ENCODE data around the gene YOD1. TPM values are rescaled to one million over a fixed set of nuclear protein-coding genes. Genes with fewer than 3 reads are reported as not detected.

YOD1 gene
- total and polyA plus RNA-seq, 4 donors = 3.4 to 34.4 (median 5.4) TPM

GRCh38 chr1:207035877-207036551, 15.0 kb downstream of the YOD1 start:
- H3K9ac ChIP-seq (ENCODE audit: insufficient read depth in 1 of 2, low read length in 2 of 2) = no peak overlapping the region
- 83 to 92% methylated on average over 4 of the region's 4 CpGs for WGBS, 2 donors
- no peak for TF ChIP-seq CTCF (IDR thresholded peaks at IDR 0.05; ENCODE audit: control extremely low read depth, extremely low read depth)
- H3K27me3 ChIP-seq (ENCODE audit: control insufficient read depth in 3 of 3, insufficient read depth in 3 of 3, low read length in 2 of 3) = no peaks in the 10 kb centered on the region
- peaks cover 0 to 7% (median 4%) of the 10 kb centered on the region in 5 donors for H3K4me1 ChIP-seq (ENCODE audit: control insufficient read depth in 5 of 5, insufficient read depth in 5 of 5, low read length in 5 of 5)
- DNase-seq (no peak), ATAC-seq (ENCODE audit: insufficient read depth, low FRiP score) (no peak)
- no peak overlapping the region for H3K4me3 ChIP-seq
- no peak overlapping the region for H3K27ac ChIP-seq (ENCODE audit: low read depth in 1 of 2, low read length in 1 of 2)
- H3K36me3 ChIP-seq (ENCODE audit: control insufficient read depth in 4 of 4, insufficient read depth in 4 of 4, low read length in 4 of 4) = no peaks in the 10 kb centered on the region
- H3K9me3 ChIP-seq (ENCODE audit: control insufficient read depth in 4 of 4, insufficient read depth in 3 of 4, low read length in 3 of 4) = peaks cover 0 to 1% (median 0%) of the 10 kb centered on the region in 4 donors

GRCh38 chr1:207034998-207035397, 16.0 kb downstream of the YOD1 start:
- H3K9me3 ChIP-seq (ENCODE audit: control insufficient read depth in 4 of 4, insufficient read depth in 3 of 4, low read length in 3 of 4) = peaks cover 0 to 1% (median 0%) of the 10 kb centered on the region in 4 donors
- ATAC-seq (ENCODE audit: insufficient read depth, low FRiP score) = no peak
- H3K36me3 ChIP-seq (ENCODE audit: control insufficient read depth in 4 of 4, insufficient read depth in 4 of 4, low read length in 4 of 4) = no peaks in the 10 kb centered on the region
- no peak overlapping the region for H3K9ac ChIP-seq (ENCODE audit: insufficient read depth in 1 of 2, low read length in 2 of 2)
- no peak overlapping the region for H3K4me3 ChIP-seq
- no peaks in the 10 kb centered on the region for H3K27me3 ChIP-seq (ENCODE audit: control insufficient read depth in 3 of 3, insufficient read depth in 3 of 3, low read length in 2 of 3)
- TF ChIP-seq CTCF (IDR thresholded peaks at IDR 0.05; ENCODE audit: control extremely low read depth, extremely low read depth) = no peak
- H3K4me1 ChIP-seq (ENCODE audit: control insufficient read depth in 5 of 5, insufficient read depth in 5 of 5, low read length in 5 of 5) = peaks cover 0 to 5% (median 3%) of the 10 kb centered on the region in 5 donors
- no peak for DNase-seq
- peak overlapping the region in 1 of 2 donors; percentile 45 for H3K27ac ChIP-seq (ENCODE audit: low read depth in 1 of 2, low read length in 1 of 2)

DNA sequence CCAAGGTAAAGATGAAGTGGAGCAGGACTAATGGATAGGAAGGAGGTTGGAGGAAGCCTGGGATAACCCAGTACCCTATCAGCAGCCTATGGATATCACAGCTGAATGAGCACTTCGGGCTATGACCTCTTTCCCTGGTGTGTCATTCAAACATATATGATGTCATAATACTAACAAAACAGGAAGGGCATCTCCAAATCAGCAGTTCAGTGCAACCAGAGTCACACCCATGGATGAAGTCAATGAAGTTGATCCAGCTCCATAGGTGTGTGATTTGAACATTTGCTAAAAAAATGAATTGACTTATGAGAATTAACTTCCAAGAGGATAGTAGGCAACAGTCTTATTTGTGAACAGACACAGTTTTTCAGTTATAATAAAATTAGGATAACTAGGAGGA, 16.8 kb downstream of the YOD1 start:
- Histone ChIP-seq H3K9ac (ENCODE audit: insufficient read depth in 1 of 2, low read length in 2 of 2) (no peak overlapping the region), H3K4me3 (no peak overlapping the region), H3K4me1 (ENCODE audit: control insufficient read depth in 5 of 5, insufficient read depth in 5 of 5, low read length in 5 of 5) (peaks cover 0 to 3% (median 0%) of the 10 kb centered on the region in 5 donors), H3K36me3 (ENCODE audit: control insufficient read depth in 4 of 4, insufficient read depth in 4 of 4, low read length in 4 of 4) (no peaks in the 10 kb centered on the region), H3K27me3 (ENCODE audit: control insufficient read depth in 3 of 3, insufficient read depth in 3 of 3, low read length in 2 of 3) (no peaks in the 10 kb centered on the region), H3K9me3 (ENCODE audit: control insufficient read depth in 4 of 4, insufficient read depth in 3 of 4, low read length in 3 of 4) (peaks cover 0 to 1% (median 0%) of the 10 kb centered on the region in 4 donors), H3K27ac (ENCODE audit: low read depth in 1 of 2, low read length in 1 of 2) (no peak overlapping the region)
- DNase-seq (no peak), ATAC-seq (ENCODE audit: insufficient read depth, low FRiP score) (no peak)
- 78 to 88% methylated on average over 1 of the region's 1 CpG for WGBS, 2 donors
- TF ChIP-seq CTCF (IDR thresholded peaks at IDR 0.05; ENCODE audit: control extremely low read depth, extremely low read depth) = no peak

All from lung (tissue), 12 donors.